ENCODE data around the gene TNRC6B.

GRCh38 chr22:40200795-40201530, 23.2 kb downstream of the TNRC6B start:
- no peak for TF ChIP-seq CTCF (IDR thresholded peaks at IDR 0.05)
- TF ChIP-seq POLR2A (IDR thresholded peaks at IDR 0.05), result no peak
- TF ChIP-seq POLR2AphosphoS5 (IDR thresholded peaks at IDR 0.05), result no peak
